ENCODE data around the gene DNAJC2. TPM values are rescaled to one million over a fixed set of nuclear protein-coding genes. Genes with fewer than 3 reads are reported as not detected.

Gene DNAJC2
- polyA plus RNA-seq, 1 donor from 2014 or later, result 29.7 TPM

DNA sequence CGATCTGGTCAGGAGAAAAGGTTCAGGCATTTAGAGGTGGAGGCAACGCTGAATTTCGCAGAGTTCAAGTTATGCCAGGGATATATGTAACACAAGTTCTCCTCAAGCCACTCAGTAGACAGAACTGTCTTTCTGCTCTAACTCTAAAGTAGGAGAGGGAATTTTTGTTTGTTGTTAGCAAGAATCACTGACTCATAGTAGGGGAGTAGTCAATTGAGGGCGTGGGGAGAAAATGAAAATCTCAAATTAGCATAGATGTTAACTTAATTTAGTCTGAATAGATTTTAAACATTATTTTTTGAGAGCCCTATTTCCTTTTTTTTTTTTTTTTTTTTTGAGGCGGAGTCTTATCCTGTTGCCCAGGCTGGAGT is 37.5 kb upstream of the DNAJC2 start:
- Histone ChIP-seq H3K4me3 (ENCODE audit: low read length) (no peak overlapping the region), H3K9me2 (ENCODE audit: insufficient read depth, low read length) (no peaks in the 10 kb centered on the region), H4K20me1 (ENCODE audit: insufficient read depth) (no peaks in the 10 kb centered on the region), H3K9ac (ENCODE audit: low read length) (no peak overlapping the region), H3K4me2 (ENCODE audit: low read length) (no peak overlapping the region), H3F3A (ENCODE audit: insufficient read depth, low read length, poor library complexity, severe bottlenecking) (no peaks in the 10 kb centered on the region), H3K27ac (ENCODE audit: low read length) (no peak overlapping the region), H2AFZ (ENCODE audit: low read depth, low read length) (no peak overlapping the region), H3K79me2 (replicated peaks; ENCODE audit: insufficient read depth, low read length) (no peaks in the 10 kb centered on the region), H3K9me3 (ENCODE audit: low read length) (no peaks in the 10 kb centered on the region), H3K27me3 (ENCODE audit: insufficient read depth, low read depth, low read length) (no peaks in the 10 kb centered on the region), H3K36me3 (ENCODE audit: insufficient read depth, low read length) (no peaks in the 10 kb centered on the region)
- TF ChIP-seq EZH2 (IDR thresholded peaks at IDR 0.05; ENCODE audit: borderline replicate concordance, insufficient read depth, low read length, poor library complexity, severe bottlenecking), result no peak
- no peak for TF ChIP-seq EP300 (conservative IDR thresholded peaks at IDR 0.05; ENCODE audit: poor library complexity, severe bottlenecking)
- TF ChIP-seq, protein P1, sequence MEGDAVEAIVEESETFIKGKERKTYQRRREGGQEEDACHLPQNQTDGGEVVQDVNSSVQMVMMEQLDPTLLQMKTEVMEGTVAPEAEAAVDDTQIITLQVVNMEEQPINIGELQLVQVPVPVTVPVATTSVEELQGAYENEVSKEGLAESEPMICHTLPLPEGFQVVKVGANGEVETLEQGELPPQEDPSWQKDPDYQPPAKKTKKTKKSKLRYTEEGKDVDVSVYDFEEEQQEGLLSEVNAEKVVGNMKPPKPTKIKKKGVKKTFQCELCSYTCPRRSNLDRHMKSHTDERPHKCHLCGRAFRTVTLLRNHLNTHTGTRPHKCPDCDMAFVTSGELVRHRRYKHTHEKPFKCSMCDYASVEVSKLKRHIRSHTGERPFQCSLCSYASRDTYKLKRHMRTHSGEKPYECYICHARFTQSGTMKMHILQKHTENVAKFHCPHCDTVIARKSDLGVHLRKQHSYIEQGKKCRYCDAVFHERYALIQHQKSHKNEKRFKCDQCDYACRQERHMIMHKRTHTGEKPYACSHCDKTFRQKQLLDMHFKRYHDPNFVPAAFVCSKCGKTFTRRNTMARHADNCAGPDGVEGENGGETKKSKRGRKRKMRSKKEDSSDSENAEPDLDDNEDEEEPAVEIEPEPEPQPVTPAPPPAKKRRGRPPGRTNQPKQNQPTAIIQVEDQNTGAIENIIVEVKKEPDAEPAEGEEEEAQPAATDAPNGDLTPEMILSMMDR (IDR thresholded peaks at IDR 0.05; ENCODE audit: poor library complexity, severe bottlenecking), result no peak
- TF ChIP-seq, protein P2, sequence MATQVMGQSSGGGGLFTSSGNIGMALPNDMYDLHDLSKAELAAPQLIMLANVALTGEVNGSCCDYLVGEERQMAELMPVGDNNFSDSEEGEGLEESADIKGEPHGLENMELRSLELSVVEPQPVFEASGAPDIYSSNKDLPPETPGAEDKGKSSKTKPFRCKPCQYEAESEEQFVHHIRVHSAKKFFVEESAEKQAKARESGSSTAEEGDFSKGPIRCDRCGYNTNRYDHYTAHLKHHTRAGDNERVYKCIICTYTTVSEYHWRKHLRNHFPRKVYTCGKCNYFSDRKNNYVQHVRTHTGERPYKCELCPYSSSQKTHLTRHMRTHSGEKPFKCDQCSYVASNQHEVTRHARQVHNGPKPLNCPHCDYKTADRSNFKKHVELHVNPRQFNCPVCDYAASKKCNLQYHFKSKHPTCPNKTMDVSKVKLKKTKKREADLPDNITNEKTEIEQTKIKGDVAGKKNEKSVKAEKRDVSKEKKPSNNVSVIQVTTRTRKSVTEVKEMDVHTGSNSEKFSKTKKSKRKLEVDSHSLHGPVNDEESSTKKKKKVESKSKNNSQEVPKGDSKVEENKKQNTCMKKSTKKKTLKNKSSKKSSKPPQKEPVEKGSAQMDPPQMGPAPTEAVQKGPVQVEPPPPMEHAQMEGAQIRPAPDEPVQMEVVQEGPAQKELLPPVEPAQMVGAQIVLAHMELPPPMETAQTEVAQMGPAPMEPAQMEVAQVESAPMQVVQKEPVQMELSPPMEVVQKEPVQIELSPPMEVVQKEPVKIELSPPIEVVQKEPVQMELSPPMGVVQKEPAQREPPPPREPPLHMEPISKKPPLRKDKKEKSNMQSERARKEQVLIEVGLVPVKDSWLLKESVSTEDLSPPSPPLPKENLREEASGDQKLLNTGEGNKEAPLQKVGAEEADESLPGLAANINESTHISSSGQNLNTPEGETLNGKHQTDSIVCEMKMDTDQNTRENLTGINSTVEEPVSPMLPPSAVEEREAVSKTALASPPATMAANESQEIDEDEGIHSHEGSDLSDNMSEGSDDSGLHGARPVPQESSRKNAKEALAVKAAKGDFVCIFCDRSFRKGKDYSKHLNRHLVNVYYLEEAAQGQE (IDR thresholded peaks at IDR 0.05; ENCODE audit: borderline replicate concordance), result no peak

DNA sequence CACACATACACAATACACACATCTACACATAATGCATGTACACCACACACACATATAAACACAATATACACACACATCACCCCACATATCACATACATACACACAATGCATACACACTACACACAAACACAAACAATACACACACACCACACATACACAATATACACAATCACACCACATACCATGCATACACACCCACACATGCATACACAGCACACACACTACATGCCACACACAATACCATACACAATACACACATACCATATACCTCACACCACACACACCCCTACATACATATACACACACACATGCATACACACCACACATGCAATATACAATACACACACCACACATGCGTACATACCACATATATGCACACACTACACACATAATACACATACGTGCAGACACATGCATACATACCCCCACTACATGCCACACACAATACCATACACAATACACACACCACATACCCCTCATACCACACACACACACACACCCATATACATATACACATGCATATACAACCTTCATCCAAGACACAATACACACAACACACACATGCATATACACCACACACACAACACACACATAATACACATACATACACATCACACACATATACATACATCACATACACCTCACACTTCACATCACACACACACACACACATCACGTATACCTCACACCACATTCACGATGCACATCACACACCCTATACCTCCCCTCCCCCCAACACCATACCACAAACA is 36.9 kb upstream of the DNAJC2 start:
- Histone ChIP-seq H3K9ac (ENCODE audit: low read length) (no peak overlapping the region), H3K9me3 (ENCODE audit: low read length) (no peaks in the 10 kb centered on the region), H3K27me3 (ENCODE audit: insufficient read depth, low read depth, low read length) (no peaks in the 10 kb centered on the region), H3K79me2 (replicated peaks; ENCODE audit: insufficient read depth, low read length) (no peaks in the 10 kb centered on the region), H3K27ac (ENCODE audit: low read length) (no peak overlapping the region), H3K4me3 (ENCODE audit: low read length) (no peak overlapping the region), H2AFZ (ENCODE audit: low read depth, low read length) (no peak overlapping the region), H3F3A (ENCODE audit: insufficient read depth, low read length, poor library complexity, severe bottlenecking) (no peaks in the 10 kb centered on the region), H3K9me2 (ENCODE audit: insufficient read depth, low read length) (no peaks in the 10 kb centered on the region), H4K20me1 (ENCODE audit: insufficient read depth) (no peaks in the 10 kb centered on the region), H3K4me2 (ENCODE audit: low read length) (no peak overlapping the region), H3K36me3 (ENCODE audit: insufficient read depth, low read length) (no peaks in the 10 kb centered on the region)
- TF ChIP-seq, protein P2 (IDR thresholded peaks at IDR 0.05; ENCODE audit: borderline replicate concordance), result no peak
- TF ChIP-seq EZH2 (IDR thresholded peaks at IDR 0.05; ENCODE audit: borderline replicate concordance, insufficient read depth, low read length, poor library complexity, severe bottlenecking) (peak; percentile 54), TAF1 (IDR thresholded peaks at IDR 0.05; ENCODE audit: low read depth) (no peak), EP300 (conservative IDR thresholded peaks at IDR 0.05; ENCODE audit: poor library complexity, severe bottlenecking) (no peak), POLR2AphosphoS5 (IDR thresholded peaks at IDR 0.05) (no peak), MXI1 (conservative IDR thresholded peaks at IDR 0.05; ENCODE audit: poor library complexity, severe bottlenecking) (no peak)
